Measurements from ENCODE around the gene PLAAT4.

GRCh38 chr11:63543711-63544110 lies 7.1 kb downstream of the PLAAT4 start:
- TF ChIP-seq RNF2 (IDR thresholded peaks at IDR 0.05; ENCODE audit: borderline replicate concordance, low read depth, low read length, missing control alignments, poor library complexity, severe bottlenecking) = no peak
- no peak for TF ChIP-seq CHD1 (IDR thresholded peaks at IDR 0.05; ENCODE audit: low read depth, low read length)
- no peak for TF ChIP-seq NRF1 (IDR thresholded peaks at IDR 0.05; ENCODE audit: low read depth, low read length)
- no peak for TF ChIP-seq MAX (IDR thresholded peaks at IDR 0.05)
- TF ChIP-seq EZH2 (IDR thresholded peaks at IDR 0.05; ENCODE audit: low read depth, low read length, severe bottlenecking) = no peak
- TF ChIP-seq RXRA (IDR thresholded peaks at IDR 0.05; ENCODE audit: insufficient read depth, low read depth, low read length) = no peak
- no peak for TF ChIP-seq CTCF (IDR thresholded peaks at IDR 0.05; ENCODE audit: control extremely low read depth in 1 of 3, insufficient read depth in 1 of 3, low read depth in 1 of 3, low read length in 3 of 3)
- no peak for TF ChIP-seq ATF3 (IDR thresholded peaks at IDR 0.05; ENCODE audit: insufficient read depth, low read depth, low read length)
- no peak for TF ChIP-seq SP1 (IDR thresholded peaks at IDR 0.05; ENCODE audit: low read depth, low read length)
- TF ChIP-seq BCL11A (IDR thresholded peaks at IDR 0.05; ENCODE audit: low read depth in 2 of 2, low read length in 2 of 2) = no peak
- no peak for TF ChIP-seq SRF (IDR thresholded peaks at IDR 0.05; ENCODE audit: low read depth, low read length)

Measured in H1 (cell line).